Fibroblast of upper back skin (primary cell): ENCODE results near the gene KIAA0232.
"Not testable (repeated sequence)": the region's sequence is repeated elsewhere in the genome, so short reads cannot be mapped to it uniquely, and the experiment has no call there.

Source experiments
- DNase-seq: peaks from one replicate; pipeline ENCODE4 v3.0.0-alpha.2; 2013

The KIAA0232 gene

DNA sequence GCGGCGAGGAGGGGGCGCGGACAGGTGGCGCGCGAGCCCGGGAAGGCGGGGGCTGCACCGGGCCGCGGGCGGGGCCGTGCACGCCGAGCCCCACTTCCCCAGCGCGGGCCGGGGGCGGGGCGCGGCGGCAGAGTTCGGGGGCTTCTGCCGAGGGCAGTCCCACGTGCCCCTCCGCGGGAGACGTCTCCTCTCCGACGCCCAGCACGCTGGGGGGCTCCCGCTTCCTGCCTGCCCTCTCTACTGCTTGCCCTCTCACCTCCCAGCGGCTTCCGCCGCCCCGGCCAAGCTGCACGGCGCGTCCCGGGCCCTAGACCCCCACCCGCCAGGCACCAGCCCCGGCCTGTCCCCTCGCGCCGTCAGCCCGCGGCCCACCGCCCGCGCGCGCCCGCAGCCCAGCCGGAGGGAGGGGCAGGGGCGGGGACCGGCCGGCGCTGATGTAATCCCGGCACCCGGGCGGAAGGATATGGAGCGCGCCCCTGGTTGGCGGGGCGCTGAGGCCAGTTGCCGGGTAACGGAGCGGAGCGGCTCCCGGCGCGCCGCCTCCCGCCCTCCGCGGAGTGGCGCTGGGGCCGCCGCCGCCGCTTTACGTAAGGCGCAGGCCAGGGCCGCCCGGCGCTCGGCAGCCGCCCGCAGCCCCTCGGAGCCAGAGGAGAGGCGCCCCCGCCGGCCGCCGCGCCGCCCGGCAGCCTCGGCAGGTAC lies at the start of gene KIAA0232:
Gene KIAA0232 (plus strand): TSS at position 581 of the 699 bp plus-strand sequence. CDS start 41,727 bp downstream, outside the sequence.
- peak; percentile 93 for DNase-seq

DNA sequence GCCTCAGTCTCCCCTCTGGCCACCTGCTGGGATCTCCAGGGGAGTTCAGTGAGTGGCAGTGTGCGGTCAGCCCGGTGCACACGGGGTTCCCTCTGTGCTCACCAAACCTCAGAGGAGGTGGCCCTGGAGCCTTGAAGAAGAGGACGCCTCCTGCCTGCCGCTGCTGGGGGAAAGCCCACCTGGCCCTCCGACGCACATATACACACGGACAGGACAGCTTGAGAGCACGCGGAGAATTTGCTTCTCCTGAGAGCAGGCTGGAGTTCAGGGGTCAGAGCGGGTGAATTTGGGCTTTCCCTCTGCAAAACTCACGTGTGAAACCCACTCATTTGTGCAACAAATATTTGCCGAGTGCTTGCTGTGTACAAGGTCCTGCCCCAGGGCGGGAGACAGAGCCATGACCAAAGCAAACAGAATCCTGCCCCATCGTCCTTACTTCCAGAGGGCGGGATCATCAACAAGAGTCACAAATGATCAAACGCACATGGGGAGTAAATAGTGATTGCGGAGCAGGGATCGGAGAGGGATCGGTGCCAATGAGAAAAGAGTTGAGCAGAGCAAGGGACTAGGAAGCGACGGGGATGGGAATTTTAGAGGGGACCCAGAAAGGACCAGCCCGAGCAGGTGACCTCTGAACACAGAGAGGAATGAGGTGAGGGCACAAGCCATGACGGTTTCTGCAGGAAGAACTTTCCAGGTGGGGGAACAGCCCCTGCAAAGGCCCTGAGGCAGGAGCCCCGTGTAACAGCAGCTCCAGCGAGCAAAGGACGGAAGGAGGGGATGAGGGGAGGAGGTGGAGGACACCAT lies 49.0 kb upstream of the KIAA0232 start:
- DNase-seq: no peak

GRCh38 chr4:6734165-6734786 lies 48.3 kb upstream of the KIAA0232 start:
- no peak for DNase-seq

GRCh38 chr4:6739920-6740319 lies 42.6 kb upstream of the KIAA0232 start:
- no peak for DNase-seq

- DNase-seq: no peak
These were observed 42.2 kb upstream of the KIAA0232 start for GRCh38 chr4:6740347-6740746.

GRCh38 chr4:6742507-6742906 lies 40.0 kb upstream of the KIAA0232 start:
- DNase-seq: no peak

DNA sequence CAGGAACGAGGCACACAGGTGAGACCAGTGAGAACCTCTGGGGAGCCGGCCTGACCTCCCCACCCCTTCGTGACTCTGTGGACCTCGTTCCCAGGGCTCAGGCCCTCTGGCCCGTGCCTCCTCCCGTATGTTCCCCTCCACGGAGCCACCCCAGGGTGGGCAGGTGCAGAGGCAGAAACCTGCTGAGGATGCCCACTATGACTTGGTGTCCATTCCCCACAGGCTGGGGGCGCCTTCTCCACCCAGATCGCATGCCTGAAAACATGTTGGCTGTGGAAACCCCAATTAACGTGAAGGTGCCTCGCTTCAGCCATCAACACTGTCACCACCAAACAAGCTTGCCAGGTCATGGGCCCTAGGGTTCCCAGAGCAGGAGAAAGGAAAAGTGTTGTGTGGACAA lies 39.5 kb upstream of the KIAA0232 start:
- DNase-seq: no peak

- DNase-seq: no peak
These were observed 35.7 kb upstream of the KIAA0232 start for GRCh38 chr4:6746721-6747293.

- DNase-seq: no peak
These were observed 35.1 kb upstream of the KIAA0232 start for GRCh38 chr4:6747294-6748051.

GRCh38 chr4:6748286-6748685 lies 34.2 kb upstream of the KIAA0232 start:
- no peak for DNase-seq

DNA sequence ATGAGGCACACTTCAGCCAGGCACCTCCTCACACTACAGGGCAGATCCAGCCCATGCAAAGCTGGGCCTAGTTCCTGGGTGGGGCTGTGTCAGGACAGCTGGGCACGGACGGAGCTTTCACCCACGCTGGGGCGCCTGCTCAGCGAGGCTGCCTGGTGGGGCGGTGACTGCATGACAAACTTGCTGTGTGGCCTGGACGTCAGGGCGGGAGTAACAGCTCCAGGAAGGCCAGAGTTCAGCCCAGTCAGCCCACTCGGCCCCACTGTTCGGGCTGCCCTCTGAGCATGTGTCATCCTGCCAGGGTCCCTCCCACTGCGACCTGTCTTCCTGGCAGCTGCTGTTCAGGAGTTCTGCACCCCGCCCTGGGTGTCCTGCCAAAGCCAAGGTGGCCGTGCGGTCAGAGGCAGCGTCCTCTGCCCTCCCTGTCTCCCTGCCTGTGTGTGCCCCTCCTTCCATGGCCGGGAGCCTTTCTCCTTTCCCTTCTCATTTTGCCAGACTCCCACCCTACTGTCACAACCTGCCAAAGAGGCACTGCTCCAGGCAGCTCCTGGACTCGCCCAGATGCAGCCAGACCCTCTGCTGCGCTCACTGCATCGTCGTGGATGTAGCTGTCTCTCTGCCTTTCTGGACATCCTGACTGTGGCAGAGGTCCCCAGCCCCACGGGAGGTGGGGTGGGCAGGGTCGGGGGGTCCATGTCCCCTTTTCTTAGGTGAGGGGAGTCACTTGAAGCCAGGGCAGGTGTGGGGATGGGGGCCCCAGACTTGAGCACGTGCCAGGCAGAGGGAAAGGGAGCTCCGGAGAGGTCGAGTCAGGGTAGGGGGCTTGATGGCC lies 33.0 kb upstream of the KIAA0232 start:
- DNase-seq: no peak

- DNase-seq: no peak
These were observed 32.0 kb upstream of the KIAA0232 start for GRCh38 chr4:6750286-6751221.

DNA sequence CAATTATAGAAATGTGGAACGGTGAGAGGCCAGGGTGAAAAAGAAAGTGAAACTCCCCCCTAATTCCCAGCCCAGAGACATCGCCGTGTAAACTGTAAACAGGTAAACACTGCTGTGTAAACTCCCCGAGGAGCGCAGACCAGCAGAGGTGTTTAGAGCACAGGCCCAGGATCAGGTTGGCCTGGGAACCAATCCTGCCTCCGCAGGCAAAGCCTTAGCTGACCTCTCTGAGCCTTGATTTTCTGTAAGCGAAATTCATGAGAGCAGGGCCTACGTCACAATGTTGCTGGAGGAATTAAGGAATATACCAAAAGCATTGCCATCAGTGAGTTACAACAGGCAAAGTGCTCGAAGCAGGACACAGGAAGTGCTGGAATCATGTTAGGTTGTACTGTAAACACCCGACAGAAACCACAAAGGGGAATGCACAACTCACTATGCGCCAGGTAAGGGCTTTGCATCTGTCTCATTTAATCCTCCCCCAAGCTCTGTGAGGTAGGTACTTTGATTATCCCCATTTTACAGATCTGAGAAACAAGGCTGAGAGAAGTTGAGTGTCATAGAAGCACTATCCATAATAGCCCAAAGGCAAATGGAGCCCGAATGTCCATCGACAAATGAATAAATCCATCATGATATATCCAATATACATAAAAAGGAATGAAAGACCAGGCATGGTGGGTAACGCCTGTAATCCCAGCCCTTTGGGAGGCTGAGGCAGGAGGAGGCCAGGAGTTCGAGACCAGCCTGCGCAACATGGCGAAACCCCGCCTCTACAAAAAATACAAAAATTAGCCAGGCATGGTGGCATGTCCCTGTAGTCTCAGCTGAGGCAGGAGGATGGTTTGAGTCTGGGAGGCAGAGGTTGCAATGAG lies 30.7 kb upstream of the KIAA0232 start:
- no peak for DNase-seq

DNA sequence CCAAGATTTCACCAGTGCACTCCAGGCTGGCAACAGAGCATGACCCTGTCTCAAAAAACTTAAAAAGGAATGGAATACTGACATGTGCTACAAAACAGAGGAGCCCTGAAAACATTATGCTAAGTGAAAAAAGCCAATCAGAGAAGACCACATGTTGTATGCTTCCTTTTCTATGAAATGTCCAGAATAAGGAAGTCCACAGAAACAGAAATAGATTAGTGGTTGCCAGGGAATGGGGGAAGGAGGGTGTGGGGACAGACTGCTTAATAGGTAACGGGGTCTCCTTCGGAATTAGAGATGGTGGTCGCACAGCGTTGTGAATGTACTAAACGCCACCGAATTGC lies 30.1 kb upstream of the KIAA0232 start:
- DNase-seq: no peak

DNA sequence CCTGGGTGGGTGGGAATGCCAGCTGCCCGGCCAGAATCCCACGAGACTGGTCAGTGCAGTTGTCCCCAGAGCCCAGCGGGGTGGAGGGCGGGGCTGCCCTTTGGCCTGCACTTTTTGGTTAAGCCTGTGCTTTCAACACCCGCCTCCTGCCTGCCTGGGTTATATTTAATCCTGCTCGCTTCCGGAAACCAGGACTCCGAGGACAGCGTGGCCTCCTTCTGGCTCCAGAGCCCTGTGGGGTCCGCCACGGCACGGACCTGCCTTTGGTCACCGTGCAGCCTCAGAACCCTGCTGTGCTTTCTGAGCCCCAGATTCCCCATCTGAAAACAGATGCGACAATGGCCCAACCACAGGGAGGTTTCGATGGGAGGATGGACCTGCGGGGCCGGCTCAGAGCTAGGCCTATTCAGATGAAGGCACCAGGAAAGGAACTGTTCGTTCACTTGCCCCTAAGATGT lies 29.4 kb upstream of the KIAA0232 start:
- DNase-seq: no peak

- DNase-seq: no peak
These were observed 28.6 kb upstream of the KIAA0232 start for GRCh38 chr4:6753891-6754290.

GRCh38 chr4:6754481-6755087 lies 27.9 kb upstream of the KIAA0232 start:
- DNase-seq: no peak

DNA sequence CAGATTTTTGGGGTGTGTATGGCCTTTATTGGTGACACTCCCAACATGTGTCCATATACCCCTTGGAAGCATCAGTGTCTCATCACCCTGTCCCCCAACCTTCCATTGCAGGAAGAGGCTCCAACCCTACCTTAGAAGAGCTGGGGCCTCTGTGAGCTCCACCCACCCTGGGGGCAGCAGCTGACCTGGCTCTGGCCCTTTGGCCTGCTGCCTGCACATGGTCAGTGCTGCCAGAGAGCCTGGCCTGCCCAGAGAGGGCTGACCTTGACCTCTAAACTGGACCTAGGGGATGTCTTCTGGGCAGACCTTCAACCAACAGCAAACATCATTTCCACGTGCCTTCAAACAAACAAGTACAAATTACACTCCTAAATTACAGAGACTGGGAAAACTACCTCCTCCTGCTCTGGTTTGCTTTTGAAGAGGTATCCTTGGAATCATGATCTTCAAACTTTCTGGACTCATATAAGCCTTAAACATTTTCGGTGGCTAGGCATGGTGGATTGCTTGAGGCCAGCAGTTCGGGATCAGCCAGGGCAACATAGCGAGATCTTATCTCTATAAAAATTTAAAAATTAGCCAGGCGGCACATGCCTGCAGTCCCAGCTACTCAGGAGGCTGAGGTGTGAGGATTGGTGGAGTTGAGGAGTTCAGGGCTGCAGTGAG lies 27.3 kb upstream of the KIAA0232 start:
- DNase-seq: no peak

DNA sequence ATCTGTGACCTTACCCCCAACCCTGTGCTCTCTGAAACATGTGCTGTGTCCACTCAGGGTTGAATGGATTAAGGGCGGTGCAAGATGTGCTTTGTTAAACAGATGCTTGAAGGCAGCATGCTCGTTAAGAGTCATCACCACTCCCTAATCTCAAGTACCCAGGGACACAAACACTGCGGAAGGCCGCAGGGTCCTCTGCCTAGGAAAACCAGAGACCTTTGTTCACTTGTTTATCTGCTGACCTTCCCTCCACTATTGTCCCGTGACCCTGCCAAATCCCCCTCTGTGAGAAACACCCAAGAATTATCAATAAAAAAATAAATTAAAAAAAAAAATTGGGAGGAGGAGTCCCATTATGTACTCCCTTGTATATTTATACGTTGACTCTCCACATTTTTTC lies 26.2 kb upstream of the KIAA0232 start:
- DNase-seq: not testable (repeated sequence)
